Fibroblast of peridontal ligament (primary cell): ENCODE data around the gene HSDL1.

ENCODE experiments used
- DNase-seq: peaks from one replicate; pipeline ENCODE4 v3.0.0-alpha.2; 2010; ENCODE audit errors: extremely low read depth

The HSDL1 gene

DNA sequence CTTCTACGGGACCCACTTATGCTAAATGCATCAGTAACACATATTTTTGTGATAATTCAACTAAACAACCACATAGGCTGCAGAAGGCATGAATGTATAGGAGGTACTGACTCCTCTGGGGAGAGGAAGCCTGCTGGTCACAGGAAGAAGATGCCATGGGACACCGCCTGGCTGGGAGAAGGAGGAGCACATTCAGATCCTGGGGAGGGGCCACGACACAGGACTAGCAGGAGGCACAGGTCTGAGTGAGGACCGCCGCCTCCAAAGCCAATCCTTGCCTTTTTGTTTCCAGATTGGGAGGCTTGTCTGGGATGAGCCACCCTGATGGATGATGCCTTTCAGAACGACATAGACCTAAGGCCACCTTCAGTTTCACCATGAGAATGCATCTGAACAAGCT is 62.9 kb downstream of the HSDL1 start:
- no peak for DNase-seq

DNA sequence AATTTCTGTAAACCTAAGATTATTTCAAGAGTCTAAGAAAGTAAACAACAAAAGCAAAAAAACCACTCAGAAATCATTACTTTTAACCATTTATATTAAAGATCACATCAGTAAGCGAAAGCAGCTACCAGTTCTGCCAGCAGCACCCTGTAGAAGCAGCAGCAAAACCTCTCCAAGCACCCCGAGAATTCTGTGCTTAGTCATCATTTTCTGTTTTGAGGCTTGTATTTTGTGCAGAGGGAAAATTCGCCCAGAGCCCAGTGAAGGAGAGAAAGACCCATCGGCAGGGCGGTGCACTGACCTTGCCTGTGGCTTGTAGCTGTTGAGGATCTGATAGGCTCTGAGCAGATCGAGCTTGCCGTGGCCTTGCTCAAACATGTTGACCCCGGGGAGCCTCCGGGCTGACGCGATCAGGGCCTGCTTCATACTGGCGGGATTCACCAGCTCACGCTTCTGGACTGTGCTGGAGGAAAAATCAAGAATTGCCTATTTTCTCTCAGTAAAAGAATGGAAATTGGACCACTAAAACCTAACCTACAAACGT is 63.5 kb downstream of the HSDL1 start:
- DNase-seq = no peak

DNA sequence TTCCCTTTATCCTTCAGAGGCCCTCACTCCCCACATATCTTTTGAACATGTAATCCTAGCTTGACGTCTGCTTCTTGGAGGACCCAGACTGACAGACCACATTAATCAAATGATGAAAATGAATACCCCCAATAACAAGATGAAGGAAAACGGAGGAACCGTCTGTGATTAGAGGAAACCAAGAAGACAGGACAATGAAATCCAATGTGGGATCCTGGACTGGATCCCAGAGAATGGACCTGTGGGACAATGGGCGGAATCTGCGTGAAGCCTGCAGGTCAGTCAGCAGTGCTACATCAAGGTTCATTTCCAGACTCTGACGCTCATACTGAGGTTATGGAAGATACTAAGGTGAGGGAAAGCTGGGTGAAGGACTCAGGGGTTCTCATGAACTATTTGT is 64.2 kb downstream of the HSDL1 start:
- no peak for DNase-seq

DNA sequence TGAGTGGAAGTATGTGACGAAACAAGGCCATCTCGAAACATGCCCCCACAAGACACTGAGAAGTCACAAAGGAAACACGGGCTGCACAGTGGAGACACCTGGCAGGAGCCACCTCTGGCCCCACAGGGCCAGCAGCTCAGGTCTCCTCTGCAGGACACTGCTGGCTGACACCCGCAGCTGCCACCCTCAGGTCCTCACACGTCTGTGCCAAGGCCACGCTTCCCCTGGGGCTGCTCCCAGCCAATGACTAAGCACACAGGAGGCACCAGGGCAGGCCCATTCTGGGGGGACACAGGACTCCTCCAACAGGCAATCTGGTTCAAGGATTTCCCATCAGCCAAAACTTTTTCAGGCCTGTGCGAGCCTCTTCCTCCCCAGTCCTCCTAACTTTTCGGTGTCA is 64.6 kb downstream of the HSDL1 start:
- DNase-seq = no peak

DNA sequence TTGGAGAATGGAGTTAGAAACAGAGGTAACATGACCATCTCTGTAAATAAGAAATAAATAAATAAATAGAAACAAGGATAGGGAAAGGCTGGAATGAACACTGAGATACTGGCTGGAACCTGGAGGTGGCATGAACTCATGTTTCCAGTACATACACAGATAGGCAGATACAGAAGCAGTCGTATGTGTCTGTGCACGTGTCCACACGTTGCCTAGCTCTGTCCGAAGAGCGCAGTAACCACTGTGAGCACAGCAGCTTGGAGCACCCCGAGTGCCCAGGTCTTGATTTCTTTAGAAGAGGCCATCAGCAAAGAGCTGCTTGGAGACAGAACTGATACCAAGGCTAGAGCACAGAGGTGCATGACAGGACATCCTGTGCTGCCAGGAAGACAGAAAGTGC is 65.3 kb downstream of the HSDL1 start:
- DNase-seq = no peak

DNA sequence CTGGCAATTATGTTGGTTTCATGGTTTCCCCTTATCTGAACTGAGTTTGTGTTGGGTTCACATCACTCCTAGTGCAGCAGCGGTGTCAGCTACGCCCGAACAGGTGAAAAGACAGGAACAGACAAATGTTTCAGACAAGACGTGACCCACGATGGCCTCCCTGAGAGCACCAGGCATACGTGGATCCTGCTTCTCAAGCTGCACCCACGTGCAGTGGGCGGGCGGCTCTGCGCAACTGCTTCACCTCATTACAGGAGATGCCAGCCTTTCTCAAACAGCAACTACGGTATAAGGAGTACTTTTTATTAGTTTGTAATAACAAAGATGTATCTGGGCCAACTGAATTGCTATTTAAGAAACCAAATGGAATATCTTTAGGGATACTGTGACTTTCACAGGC is 69.6 kb downstream of the HSDL1 start:
- no peak for DNase-seq

DNA sequence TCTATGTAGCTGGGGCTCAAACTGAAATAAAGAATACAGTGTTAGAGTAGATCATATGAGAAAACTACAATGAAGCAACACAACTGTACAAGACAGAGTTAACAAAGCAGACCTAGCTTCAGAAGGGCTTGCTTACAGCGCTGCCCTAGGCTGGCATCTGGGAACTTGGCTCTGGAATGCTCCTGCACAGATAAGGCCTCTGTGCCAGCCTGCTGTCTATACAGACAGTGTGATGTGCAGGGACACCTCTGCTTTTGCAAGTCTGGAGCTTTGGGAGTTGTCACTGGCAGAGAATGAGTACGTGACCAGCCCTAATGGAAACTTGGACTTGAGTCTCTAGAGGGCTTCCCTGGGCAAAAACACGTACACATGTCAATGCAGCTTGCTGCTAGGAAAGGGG is 70.3 kb downstream of the HSDL1 start:
- DNase-seq = no peak
